GM18951 (cell line): Measurements from ENCODE around the gene MTX1.
A peak's percentile ranks its signal among the peaks of the same experiment; 100 is the strongest.
"Not testable (repeated sequence)": the region's sequence is repeated elsewhere in the genome, so short reads cannot be mapped to it uniquely, and the experiment has no call there.

Source experiments
- POLR2A ChIP-seq: IDR thresholded peaks from 4 replicates; pipeline ENCODE4 v1.6.1; 2011; ENCODE audit warnings: mild to moderate bottlenecking; ENCODE audit not compliant: insufficient read length, insufficient read depth; ENCODE audit errors: extremely low read depth
- in situ Hi-C: fragments of 300-500 bp; cut with MboI; formaldehyde crosslinking; loops from one replicate; pipeline ENCODE4 v1.12.0; 2022; ENCODE audit warnings: low sequenced_read_pairs, mixed read lengths, inconsistent platforms; ENCODE audit not compliant: unreplicated experiment

Gene MTX1

DNA sequence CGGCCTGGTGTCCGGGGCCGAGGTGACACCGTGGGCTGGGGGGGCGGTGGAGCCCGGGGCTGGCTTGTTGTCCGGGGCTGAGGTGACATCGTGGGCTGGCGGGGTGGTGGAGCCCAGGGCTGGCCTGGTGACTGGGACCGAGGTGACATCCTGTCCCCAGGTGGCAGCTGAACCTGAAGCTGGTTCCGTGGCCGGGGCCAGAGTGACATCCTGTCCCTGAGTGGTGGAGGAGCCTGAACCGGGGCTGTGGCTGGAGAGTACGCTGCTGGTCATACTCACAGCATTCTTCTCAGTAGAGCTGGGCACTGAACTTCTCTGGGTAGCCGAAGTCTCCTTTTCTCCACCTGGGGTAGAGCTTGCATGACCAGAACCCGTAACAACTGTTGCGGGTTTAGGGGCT, 16.6 kb upstream of the MTX1 start:
- in situ Hi-C loops, result no loop called here
- no peak for TF ChIP-seq POLR2A

DNA sequence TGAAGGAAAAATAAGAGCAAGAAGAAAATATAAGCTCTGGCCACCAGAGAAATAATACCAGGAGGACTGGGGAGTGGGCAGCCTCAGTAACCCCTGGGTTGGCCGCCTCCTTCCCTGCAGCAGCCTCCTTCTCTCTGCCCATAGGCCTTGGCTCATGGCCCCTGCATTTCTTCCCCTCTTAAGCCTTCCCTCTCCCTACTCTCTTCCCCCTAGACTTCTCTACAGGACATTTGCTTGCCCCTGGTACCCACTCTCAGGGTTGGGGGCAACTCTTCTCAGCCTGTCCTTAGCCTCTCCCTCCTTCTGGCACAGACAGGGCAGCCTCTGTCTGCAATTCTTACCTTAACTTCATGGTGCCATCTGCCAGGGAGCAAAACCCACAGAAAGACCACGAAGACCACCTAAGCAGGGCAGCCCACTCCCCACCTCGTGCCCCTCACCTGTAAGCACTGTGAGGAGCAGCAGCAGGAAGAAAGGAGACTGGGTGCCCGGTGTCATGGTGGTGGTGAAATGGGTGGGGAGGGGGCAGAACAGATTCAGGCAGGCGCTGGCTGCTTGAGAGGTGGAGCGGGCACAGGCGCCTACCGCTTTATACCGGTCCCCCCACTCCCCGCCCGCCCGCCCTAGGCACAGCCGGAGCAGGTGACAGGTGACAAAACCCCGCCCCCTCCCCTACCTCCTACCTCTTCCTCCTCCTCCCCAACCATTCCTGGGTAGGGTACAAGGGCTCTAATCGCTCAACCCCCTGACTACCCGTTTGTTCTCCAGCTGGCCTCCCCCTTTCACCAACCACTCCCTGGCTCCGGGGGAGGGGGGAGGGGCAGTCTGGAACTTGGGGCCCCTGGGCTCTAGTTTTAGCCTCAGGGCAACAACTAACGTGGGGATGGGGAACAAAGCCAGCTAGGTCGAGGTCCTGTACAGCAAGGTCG, 15.9 kb upstream of the MTX1 start:
- TF ChIP-seq POLR2A, result no peak
- in situ Hi-C loops, result no loop called here

DNA sequence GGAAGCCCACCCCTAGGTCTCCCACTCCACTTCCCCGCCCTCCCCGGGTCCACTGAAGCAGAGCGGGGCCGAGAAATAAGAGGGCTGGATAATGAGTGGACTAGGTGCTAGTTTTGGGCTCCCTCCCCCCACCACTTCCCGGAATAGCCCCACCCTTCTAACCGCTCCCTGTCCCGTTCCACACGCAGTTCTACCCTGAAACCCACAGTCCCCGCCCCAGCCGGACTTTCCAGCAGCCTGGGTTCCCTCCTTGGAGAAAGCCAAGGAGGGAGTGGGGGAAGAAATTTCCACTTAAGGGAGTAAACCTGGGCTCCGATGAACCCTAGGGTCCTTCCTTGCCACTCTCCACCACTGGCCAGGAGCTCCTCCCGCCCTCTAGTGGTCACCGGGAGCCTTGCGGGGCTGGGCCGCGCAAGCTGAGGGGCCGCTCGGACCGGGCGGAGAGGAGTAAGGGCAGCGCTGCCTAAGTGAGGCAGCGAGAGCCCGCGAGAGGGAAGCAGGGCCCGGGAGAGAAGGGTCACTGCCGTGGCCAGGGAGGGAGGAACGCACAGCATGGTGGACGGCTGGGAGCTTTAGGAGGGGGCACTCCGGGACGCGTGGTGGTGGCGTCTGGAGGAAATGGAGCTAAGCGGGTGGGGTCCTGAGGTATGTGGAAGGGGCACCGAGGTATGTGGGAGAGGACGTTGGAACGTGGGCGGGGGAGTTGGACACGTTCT, 15.1 kb upstream of the MTX1 start:
- TF ChIP-seq POLR2A, result peak; percentile 22
- in situ Hi-C loops, result no loop called here

DNA sequence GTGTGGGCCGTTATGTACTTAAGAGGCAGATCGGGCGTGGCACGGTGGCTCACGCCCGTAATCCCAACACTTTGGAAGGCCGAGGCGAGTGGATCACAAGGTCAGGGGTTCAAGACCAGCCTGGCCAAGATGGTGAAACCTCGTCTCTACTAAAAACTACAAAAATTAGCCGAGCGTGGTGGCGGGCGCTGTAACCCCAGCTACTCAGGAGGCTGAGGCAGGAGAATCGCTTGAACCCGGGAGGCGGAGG, 14.6 kb upstream of the MTX1 start:
- in situ Hi-C loops, result not testable (repeated sequence)

DNA sequence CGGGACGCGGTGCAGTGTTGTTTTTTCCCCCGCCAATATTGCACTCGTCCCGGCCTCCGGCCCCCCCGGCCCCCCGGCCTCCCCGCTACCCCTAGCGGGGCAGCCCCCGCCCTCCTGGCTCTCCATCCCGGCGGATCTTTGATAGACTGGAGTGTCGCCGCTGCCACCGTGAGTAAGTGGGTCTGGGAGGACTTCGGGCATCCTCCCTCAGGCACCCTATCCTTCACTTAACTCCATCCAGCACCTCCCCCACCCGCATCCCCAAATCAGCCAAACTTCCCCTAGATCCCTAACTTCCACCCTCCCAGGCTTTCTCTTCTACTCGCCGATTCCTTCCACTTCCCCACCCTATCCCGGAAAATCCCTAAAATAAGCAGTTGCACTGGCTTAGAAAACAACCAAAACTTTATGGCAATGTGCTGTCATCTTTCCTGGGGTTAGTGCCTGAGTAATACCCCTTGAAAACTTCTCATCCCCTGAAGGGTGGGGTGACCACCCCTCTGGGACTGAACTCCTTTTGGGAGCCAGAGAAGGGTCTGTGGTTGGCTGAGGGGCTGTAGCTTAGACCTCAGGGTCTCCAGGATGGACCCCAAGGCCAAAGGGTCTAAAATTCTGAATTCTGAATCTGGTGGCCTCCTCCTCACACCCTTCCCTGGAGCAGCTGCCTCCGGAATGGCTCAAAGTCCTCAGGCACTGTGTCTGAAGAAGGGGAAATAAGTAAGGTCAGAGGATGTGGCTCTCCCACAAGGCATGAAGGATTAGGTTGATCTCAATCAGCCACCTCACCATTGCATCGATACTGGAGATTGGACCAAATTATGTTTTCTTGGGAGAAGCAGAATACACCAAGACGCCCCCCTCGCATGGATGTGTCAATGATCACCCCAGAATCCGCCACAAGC, 13.0 kb upstream of the MTX1 start:
- TF ChIP-seq POLR2A, result no peak
- in situ Hi-C loops, result no loop called here

DNA sequence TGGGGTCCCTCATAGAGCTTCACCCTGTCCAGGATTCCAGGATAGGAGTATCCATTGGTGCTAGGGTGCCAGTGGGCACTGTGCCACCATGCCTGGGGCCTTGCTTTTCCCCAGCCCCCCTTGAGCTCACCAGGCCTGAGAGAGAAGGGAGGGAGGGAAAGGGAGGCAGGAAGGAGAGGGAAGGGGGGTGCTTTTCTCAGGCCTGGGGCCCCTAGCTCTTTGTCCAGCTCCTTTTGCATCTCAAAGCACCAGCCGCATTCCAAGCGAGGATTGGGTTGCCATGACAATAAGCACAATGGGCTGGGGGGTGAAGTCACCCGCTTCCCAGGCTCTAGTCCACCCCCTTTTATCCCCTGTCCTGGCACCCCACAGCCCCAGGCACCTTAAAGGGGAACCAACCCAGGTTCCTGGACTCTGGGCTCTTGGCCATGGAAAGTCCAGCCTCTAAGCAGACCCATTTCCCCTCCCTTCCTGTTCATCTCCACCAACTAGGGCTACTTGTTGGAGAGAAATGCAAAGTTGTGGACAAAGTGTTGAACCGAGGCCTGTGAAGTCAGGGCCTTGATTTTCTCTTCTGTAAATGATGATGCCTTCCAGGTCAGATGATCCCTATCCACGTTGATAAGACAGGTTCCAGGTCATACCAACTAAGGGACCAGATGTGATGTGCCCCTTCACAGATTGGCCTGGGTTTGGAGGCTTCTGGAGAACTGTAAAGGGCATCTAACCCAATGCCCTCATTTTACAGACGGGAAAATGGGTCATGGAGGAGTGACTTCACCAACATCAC, 12.2 kb upstream of the MTX1 start:
- in situ Hi-C loops, result no loop called here
- TF ChIP-seq POLR2A, result no peak

DNA sequence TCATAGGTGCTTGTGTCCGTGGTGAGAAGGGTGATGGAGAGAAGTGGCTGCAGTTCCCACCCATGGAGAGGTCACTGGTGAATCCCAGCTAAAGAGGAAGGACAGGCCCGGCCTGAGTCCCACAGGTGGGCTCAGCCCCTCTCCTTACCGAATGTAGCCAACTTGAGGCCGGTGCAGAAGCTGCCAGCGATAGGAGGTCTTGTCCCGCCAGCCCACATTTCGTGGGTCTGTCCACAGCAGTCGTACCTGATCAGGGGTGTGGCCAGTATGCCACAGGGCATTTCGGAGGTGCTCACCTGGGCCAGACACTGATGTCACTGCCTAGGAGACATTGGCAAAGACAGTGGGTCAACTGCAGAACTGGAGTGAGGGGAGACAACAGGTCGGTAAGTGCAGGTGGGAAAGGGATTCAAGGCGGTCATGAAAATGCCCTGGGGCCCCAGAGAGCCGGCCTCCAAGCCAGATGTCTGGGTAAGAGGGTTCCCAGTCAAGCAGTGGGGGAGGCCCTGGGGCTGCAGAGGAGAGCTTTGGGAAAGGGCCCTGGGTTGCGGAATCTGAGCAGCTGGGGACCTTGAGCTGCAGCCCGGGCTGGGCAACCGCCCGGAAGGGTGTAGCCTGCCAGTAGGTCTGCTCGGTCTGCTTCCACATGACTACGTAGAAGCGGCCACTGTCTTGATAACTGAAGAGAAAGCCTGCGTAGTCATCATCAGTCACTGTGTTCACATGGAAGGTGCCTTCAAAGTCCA, 11.4 kb upstream of the MTX1 start:
- no peak for TF ChIP-seq POLR2A
- in situ Hi-C loops, result no loop called here

DNA sequence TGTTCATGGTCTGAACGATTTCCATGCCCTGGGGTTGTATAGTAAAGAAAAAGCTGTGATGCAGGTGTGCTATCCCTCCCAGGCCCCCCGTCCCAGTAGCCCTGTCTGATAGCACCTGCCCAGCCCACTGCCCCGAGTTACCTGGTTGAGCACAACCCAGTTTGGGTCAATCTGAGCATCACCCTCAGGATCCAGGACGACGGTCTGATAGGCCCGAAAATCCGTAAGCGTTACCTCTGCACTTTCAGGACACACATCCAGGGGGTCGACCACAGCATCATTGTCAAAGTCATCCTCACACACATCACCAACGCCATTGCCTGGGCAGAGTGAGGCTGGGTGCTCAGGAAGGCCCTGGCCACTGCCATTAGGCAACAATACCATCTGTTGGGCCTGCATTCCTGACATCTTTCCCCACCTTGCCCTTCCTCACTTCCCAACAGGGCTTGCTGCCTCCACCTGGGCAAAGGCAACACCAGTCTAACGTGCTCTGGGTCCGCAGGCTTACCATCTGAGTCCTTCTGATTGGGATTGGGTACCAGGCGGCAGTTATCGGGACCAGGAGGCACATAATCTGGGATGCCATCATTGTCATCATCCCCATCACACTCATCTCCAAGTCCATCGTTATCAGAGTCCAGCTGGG, 10.5 kb upstream of the MTX1 start:
- in situ Hi-C loops, result no loop called here
- no peak for TF ChIP-seq POLR2A

DNA sequence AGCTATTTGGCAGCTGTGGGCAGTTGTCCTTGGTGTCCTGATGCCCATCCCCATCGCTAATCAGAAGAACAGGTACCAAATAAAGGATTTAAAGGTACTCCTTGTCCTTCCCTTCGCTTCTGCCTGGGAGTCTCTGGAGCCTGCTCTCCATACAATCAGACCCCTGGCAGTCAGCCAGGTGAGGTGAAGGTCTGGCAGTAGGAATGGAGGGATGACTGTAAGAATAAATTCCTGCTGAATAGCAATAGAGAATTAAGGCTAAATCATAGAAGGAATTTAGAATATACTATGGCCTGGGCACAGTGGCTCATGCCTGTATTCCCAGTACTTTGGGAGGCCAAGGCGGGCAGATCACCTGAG, 10.0 kb upstream of the MTX1 start:
- in situ Hi-C loops, result no loop called here
- no peak for TF ChIP-seq POLR2A

DNA sequence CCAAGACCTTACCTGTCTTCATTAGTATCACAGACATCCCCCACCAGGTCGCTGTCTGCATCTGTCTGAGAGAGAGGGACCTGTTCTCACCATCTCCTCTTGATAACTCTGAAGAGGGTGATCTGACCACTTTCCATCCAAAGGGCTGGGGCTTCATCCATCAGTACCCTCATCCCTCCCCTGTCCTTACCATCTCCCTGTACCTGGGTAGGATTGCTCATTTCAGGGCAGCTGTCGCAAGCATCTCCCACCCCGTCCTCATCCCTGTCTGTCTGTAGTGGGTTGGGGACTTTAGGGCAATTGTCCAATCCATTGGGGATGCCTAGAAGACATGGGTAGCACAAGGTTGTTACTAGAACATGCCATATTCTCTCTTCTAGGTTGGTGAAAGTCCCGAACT, 8.7 kb upstream of the MTX1 start:
- no peak for TF ChIP-seq POLR2A
- in situ Hi-C loops, result no loop called here

DNA sequence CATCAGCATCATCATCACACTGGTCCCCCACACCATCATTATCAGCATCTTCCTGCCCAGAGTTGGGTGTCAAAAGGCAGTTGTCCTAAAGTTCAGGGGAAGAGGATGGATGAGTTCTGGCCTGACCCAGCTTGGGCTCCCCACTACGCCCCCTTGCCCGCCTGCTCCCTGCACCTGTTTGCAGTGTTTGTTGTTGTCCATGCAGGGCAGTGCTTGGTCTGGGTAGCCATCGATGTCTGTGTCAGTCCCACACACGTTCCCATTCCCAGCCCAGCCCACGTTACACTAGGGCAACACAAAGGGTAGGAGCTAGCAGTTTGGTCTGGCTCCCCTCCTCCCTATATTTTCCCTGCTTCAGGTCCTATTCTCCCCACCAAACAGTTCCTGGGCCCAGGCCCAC, 7.6 kb upstream of the MTX1 start:
- TF ChIP-seq POLR2A, result no peak
- in situ Hi-C loops, result no loop called here

DNA sequence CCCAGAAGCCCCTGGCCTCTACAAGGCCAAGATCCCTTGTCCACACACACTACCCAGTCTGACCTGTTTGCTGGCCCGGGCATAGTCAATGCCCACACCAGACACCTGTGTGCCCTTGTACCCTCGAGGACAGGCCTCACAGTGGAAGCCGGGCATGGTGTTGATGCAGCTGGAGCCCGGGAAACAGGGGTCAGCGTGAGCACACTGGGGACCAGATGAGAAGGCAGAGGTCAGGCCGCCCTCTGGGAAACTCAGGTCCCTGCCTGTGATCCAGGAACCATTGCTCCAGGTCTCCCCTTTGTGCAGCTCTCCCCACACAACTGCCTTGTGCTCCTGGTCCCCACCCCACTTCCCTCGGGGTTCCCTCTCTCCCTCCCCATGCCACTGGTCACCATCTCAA, 6.3 kb upstream of the MTX1 start:
- TF ChIP-seq POLR2A, result no peak
- in situ Hi-C loops, result no loop called here
